NOMO-1 treated with dmso at 0.1 percent for 144 hours (cell line): ENCODE measurements around the gene NDUFV3.
"Not testable (repeated sequence)": the region's sequence is repeated elsewhere in the genome, so short reads cannot be mapped to it uniquely, and the experiment has no call there.

Source experiments
- DNase-seq: peaks from one replicate; lab custom pipeline; 2025; ENCODE audit not compliant: unreplicated experiment; lab: John Stamatoyannopoulos, UW

The NDUFV3 gene

DNA sequence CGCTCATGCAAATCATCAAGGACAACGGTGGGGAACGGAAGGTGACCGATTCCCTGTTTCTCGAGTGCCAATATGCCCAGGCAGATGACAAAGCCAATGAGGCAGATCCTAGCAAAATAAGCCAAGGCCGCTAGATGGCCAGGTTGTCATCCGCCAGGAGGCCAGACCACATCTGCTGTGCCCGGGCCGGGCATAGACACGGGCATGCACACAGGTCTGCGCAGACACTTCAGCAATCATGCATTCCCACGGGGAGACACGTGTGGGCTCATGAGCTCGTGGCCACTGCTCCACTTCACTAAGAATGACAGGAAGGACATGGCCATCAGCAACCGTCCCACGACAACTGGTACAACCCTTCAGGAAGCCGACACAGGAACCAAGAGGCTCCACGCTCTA, 37.2 kb upstream of the NDUFV3 start:
- no peak for DNase-seq

DNA sequence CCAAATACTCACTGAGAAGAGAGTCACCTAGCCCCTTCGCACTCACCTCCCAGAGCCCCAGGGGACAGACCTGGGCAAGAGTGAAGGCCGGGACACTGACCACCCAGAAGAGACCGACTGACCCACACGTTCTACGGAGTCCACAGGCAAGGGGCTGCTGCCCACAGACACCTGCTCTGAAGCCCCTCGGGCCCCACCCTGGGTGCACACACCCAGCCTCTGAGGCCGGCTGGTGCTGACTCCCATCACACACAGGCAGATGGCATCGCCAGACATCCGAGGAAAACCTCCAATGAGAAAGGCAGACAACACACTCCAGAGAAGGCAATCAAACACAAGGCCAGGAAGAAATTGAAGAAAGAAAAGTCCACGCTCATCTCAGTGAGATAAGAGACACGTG, 35.9 kb upstream of the NDUFV3 start:
- DNase-seq = no peak

DNA sequence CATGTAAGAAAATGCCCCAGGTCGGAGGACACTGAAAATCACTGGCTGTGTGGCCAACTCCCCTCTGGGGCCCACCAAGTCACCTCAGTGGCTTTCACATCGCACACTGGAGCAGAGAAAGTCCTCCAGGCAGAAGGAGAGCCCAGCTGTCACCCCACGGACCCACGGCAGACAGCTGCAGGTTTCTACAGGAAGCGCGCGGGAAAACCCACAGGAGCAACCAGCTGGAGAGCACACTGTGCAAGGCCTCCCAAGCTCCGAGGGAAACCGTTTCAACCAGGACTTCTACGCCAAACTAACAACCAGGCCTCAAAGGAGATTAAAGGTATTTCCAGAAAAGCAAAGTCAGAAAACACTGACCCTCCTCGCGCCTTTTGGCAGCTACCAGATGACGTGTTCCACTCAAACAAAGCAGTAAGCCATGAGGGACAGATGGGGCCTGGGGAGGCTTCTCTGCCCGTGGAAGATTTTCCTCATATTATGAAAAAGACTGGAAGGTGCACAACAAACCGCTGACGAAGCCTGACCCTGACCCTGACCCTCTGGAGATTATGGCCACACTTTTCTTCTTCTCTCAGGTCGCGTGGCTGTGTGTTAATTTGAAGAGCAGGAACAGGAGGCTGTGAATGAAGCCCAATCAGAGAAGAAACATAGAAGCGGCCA, 34.8 kb upstream of the NDUFV3 start:
- no peak for DNase-seq

DNA sequence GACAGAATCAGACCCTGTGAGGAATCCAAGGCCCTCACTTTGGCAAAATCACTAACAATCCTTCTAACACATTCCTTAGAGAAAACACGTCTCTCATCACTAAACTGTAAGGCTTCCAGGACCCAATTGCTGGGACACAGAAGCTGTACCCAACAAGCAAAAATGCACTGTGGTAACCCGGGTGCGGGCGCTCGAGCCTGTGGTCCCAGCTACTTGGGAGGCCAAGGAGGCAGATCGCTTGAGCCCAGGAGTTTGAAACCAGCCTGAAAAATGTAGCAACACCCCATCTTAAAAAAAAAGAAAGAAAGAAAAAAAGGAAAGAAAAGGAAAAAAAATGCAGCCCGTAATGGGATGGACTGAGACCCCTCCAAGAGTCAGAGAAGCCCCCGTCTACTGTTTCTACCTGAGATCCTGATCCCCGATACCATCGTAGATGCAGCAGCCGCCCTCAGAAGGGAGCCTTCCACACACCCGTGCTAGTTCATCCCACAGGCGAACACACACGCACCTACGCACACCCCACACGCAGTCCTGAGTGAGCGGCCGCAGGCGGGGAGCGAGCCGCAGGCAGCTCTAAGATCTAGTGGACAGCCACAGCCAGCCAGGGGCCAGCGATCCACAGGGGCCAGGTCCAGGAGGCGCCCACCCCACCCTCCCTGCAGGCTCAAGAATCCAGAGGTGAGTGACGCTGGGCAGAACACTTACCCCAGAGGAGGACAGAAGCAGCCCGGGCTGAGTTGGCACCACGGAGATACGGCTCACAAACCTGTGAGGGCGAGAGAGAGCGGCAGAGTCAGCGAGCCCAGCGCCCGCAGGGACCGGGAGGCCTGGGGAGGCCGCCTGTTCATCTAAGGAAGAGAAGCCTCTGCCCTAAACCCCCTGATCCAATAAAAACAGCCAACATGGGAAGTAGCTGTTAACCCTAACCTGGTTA, 33.9 kb upstream of the NDUFV3 start:
- no peak for DNase-seq

DNA sequence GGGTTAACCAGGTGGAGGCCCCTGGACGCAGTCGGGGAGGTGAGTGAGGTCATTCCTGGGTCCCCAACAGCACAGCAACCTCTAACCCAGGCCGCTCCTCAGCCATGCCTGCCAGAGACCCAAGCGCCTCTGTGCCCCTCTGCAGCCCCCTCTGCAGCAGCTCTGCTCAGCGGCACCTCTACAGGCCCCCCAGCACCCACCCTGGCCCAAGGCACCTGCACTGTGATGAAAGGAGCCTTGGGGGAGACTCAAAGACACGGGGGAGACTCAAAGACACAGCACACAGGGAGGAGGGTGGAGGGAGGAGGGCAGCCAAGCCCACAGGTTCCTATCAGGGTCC, 33.2 kb upstream of the NDUFV3 start:
- DNase-seq = no peak

DNA sequence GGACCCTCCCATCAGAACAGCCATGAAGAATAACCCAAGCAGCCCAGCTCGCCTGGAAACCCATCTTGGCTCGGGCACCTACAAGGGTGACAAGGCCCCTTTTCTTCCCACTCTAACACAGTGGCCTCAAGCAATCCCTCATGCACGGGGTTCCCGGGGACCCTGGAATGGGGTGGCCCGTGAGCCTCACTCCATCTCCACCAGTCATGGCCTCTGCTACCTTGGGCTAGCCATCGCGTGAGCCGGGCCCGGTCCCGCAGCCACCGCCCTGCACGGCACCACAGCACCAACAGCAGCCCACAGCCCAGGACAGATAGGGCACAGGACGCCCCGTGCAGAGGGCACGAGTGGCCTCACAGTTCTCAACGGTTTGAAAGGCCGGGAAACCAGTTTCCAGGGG, 32.8 kb upstream of the NDUFV3 start:
- DNase-seq = no peak

DNA sequence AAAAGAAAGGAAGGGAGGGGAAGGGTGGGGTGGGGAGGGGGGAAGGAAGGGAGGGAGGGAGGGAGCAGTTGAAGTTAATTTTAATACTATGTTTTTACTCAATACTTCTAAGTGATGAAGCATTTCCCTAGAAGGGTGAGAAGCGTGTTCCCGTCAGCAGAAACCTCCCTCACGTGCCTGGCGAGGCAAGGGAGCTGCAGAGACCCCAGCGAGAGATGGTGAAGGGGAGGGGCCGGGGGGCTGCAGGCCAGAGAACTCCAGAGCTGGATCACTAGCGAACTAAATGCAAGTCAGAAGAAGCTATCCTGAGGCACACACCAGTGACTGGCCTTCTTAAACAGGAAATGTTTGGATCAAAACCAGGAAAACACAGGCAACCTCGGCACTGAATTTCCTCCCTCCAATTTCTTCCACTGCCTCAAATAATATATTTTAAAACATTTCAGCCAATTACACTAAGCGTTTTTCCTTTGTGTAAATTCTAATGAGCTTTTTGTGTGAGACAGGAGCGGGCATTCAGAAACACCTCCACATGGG, 31.7 kb upstream of the NDUFV3 start:
- DNase-seq = no peak

DNA sequence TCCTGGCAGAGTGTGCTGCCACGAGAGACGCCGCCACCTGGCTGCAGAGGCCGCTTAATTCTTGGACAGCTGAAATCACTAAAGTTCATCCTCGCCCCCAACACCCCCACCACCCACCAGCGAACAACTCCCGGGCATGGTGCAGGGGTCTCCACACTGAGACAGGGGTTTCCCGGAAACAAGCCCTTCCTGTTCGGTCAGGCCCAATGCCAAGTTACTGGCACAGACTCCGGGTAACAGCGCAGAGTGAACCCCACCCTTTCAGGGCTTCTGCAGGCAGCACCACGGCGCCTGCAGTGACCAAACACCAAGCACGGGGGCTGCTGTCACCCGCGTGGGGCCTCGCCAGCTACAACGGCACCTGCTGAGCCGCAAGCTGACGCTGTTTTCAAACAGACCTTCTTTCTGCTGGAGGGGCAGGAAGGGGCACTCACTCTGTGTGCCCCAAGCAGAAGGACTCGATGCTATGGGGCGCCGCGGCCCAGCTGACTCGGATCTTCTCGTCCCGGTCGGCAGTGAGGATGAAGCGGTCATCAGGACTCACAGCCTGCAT, 31.2 kb upstream of the NDUFV3 start:
- no peak for DNase-seq

DNA sequence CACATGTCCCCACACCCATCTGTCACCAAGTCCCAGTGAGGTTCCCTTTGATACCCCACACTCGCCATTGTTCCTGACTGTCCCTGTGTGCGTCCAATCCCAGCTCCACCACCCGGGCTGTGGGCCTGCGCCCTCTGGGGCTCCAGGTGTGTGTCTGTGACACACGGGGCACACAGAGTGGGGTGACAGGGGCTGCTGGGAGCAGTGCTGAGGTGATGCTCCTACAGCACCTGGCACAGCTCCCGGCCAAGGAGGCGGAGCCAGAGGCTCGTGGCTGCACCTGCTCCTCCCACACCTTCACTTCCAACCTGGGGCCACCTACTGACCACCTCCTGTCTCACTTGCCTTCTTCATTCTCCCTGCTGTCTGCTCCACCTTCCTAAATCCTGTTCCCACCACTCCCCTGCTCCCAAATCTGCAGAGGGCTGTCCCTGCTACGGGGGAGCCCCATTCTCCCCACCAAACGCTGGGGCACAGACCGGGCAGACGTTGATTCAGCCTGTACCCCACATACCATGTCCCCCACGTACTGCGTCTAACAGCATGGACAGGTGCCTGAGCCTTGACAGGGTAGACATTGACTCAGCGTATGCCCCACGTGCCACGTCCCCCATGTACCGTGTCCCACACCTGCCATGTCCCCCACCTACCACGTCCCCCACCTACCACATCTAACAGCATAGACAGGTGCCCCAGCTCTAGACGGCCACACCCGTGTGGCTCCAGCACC, 30.2 kb upstream of the NDUFV3 start:
- DNase-seq = no peak

DNA sequence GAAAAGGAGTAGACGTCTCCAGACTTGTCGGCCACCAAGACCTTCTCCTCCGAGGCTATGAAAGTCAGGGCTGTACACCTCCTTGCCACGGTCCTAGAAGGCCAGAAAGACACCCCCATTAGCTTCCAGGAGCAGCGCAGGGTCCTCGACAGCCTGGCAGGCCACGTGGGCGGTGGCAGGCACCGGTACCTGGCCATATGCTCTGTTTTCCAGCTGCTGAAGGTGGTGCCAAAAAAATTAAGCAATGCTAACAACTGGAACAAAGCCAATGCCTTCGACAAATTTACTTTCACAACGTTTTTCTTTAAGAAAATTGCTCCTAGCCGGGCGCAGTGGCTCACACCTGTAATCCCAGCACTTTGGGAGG, 29.6 kb upstream of the NDUFV3 start:
- no peak for DNase-seq

DNA sequence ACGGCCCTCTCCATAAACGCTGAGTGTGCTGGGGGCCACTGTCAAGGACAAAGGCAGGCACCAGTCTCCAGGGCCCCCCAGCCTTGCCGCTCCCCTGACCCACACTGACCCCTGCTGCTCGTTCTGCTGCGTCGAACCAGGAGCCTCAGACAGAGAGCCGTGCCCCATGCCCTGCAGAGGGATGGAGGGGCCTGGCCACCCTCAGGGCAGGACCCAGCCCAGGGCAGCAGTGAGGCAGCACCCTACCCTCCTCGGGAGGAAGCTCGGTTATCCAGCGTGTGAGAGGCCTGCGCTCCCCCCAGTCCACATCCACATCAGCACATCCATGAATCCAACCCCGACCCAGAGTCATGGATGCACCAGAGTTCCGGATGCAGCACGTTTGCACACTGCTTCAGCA, 28.8 kb upstream of the NDUFV3 start:
- no peak for DNase-seq

DNA sequence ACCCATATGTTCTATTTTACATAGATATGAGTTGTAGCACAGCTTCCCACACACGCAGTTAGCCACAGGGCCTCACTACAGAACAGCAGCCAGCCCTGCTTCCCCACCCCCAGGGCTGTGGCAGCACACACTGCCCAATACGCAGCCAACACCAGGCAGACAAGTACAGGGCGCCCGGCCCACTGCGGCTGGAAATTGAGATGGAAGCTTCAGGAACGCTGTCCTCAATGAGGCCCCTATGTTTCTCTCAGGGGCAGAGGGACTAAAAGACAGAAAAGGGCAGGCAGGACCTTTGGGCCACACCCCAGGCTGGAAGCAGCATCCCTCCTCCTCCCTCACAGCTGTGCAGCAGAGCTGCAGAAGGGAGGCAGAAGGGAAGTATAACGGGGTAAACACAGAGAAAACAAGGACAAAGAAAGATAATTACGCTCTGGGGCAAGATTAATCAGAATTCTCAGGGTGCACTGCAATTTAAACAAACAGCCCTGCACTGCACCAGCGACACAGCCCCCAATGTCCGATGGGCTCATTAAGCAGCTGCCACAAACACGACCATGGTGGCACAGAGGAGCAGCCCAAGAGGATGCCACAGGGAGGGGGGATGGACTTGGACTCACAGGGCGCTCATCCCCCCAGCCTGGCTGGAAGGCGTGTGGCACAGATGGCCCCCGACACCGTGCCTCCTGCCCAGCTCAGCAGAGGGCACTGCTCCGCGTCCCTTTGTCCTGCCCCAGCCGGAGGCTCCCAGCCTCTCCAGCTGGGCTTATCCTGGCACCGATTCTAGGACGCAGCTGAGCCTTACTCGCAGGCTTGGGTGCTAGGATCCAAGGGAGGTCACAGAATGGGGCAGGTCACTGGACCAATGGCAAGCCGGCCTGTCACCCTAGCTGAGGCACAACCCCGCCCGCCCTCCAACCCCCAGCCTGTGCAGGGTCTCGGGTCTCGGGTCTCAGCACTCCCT, 28.0 kb upstream of the NDUFV3 start:
- DNase-seq = no peak

DNA sequence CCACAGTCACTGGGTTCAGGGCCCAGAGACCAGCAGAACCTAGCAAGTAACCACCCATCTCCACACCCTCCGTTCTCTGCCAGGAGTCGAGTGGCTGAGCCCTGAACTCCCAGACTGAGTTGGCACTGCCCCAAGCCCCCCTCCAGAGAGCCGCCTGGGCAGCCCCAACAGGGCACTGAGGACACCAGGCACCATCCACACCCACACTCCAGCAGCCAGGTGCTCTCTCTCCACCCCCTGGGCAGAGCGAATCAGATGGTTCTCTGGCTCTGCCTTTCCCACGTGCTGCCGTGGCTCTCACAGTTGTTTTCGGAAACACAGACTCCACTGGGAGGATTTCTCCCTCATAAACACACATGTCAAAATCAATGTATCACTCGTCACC, 27.3 kb upstream of the NDUFV3 start:
- DNase-seq = no peak

DNA sequence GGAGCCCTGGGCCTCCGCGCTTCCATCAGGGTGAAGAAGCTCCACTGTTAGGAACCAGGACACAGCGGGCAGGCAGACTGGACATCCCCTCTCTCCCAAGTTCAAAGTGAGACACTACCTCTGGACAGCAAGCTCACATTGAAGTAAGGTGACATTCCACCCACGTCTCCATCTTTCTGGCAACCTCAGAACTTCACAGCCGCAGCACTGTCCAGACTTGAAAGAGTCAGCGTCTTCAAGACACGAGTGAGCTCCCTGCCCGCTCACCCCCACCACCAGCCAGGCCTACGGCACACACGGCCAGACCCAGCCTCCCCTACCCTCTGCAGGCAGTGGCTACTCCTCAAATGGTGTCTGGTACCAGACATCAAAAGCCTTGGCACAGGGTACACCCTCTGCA, 24.9 kb upstream of the NDUFV3 start:
- no peak for DNase-seq

DNA sequence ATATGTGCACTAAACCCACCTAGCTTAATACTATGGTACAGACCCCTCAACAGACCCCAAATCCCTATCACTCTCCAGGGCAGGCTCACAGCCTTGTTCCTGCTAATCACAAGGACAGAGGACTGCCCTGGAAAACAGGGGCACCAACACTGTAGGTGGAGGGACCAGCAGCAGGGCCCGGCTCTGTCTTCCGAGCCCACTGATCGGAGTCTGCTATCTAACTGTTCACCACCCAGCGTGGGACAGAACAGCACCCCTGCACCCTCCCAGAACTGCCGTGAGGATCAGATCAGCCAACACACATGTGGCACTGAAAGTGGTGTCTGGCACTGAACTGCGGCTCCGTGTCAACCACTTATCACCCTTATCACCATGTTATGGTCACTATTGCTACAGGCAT, 20.0 kb upstream of the NDUFV3 start:
- DNase-seq = no peak

DNA sequence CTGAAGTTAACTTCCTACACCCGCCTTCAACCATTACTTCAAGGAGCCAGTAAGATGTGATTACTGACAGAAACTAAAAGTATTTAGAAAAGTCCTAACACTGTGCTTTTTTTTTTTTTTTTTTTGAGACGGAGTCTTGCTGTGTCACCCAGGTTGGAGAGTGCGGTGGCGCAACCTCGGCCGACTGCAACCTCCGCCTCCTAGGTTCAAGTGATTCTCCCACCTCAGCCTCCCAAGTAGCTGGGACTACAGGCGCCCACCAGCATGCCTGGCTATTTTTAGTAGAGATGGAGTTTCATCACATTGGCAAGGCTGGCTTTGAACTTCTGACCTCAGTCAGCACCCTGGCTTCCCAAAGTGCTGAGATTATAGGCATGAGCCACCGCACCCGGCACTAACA, 17.3 kb upstream of the NDUFV3 start:
- not testable (repeated sequence) for DNase-seq

DNA sequence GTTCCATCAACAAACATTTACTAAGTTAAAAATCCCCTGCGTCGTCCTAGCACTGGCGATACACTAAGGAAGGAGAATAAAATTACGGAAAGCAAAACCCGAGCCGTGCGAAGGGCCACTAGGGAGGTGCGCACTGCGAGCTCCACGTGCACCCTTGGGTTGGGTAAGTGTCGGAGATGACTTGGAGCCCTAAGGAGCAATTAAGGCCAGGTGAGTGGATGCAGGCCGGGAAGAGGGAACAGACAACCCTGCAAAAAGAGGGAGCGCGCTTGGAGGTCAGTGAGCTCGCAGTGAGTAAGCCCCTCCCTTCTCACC, 14.5 kb upstream of the NDUFV3 start:
- DNase-seq = no peak

DNA sequence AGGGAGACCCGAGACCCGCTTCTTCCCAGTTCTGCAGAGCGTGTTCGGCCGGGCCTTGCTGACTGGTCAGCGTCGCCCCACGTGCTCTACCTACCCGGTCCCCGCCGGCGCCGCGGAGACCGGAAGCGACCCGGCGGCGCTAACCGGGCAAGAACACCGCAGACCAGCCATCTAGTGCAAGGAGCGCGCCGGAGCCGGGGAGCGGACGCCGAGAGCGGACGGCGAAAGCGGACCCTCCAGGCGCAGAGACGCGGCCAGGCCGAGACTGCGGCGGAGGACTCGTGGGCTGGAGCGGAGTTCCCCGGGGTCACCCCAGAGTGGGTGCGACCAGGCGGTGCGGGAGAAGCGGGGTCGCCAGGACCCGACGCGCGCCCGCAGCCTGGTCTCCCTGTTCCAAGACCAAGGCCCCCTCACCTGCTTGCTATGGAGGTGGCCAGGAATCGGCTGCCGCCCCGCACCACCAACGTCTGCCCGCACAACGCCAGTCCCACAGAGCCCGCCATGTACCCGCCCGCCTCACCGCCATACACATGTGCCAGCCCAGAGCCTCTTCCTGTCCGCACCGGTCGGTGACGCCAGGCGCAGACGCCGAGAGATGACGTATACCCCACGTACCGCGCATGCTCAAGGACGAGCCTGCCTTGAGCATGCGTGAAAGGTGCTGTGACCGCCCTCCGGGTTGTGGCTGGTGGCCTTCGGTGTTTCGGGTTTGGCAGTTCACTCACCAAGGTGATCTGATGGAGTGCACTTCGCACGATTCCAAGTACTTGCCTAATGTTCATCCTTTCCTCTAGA, 13.9 kb upstream of the NDUFV3 start, which contains the start of gene WDR4:
WDR4 (minus strand) TSS at position 547 of the 795 bp plus-strand sequence; CDS start at position 503, 44 bp downstream.
- DNase-seq = peak; percentile 92

DNA sequence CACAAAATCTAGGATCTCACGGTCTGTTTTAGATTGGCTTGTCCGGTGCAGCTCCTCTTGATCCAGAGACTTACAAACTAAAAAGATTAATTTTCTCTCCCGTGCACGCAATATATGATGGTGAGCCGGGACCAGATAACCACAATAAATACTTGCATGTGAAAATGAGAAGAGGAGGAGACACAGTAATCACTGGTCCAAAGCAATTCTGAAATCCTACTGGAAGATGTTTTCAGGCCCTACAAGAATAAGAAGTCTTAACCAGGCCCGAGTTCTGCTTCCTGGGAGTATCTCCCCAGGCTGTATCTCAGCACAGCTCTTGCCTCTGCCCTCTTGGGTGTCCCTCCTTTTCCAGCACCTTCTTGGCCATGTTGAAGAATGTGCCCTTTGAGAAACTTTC, 12.8 kb upstream of the NDUFV3 start:
- DNase-seq = no peak

DNA sequence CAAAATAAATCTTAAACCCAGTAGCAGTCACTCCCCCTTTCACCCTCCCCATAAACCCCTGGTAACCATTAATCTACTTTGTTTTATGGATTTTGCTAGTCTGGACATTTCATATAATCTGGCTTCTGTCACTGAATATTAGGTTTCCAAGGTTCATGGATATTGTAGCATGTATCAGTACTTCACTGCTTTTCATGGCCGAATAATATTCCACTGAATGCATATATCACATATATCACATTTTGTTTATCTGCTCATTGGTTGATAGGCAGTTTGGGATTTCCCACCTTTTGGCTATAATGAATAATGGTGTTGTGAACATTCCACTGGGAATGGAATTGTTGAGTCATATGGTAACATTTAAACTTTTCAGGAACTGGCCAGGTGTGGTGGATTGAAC, 9.2 kb upstream of the NDUFV3 start:
- no peak for DNase-seq
